AG08396 (cell line): ENCODE results near the gene DKKL1.
A peak's percentile ranks its signal among the peaks of the same experiment; 100 is the strongest.

Experiments
- DNase-seq: peaks from one replicate; pipeline ENCODE4 v3.0.0; 2012; ENCODE audit warnings: low spot score, mixed read lengths

DKKL1 gene

DNA sequence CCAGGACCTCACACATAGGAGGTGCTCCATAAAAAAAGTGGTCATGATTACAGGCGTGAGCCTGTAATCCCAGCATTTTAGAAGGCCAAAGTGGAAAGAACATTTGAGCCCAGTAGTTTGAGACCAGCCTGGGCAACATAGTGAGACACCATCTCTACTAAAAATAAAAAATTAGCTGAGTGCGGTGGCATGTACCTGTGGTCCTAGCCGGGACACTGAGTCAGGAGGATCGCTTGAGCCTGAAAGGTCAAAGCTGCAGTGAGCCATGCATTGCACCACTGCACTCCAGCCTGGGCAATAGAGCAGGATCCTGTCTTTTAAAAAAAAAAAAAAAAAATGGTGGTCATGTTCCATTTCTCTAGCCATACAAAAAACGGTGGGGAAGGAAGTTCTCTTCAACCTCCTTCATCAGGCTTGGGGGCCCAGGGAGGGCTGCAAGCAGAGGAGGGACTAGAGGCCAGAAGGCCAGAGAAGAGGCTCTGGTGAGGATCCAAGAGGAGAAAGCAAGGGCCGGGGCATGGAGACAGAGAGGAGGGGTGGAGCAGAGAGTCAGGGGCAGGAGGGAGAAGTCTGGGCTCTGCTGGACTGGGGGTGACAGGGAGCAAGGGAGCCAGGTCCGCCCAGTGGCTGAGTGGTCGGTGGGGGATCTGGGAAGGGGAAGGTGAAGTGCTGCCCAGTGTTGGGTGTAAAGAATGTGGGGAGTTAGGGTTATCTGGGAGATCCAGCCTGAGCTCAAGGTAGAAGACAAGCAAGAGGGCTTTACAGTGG, 33.2 kb downstream of the DKKL1 start:
- no peak for DNase-seq

DNA sequence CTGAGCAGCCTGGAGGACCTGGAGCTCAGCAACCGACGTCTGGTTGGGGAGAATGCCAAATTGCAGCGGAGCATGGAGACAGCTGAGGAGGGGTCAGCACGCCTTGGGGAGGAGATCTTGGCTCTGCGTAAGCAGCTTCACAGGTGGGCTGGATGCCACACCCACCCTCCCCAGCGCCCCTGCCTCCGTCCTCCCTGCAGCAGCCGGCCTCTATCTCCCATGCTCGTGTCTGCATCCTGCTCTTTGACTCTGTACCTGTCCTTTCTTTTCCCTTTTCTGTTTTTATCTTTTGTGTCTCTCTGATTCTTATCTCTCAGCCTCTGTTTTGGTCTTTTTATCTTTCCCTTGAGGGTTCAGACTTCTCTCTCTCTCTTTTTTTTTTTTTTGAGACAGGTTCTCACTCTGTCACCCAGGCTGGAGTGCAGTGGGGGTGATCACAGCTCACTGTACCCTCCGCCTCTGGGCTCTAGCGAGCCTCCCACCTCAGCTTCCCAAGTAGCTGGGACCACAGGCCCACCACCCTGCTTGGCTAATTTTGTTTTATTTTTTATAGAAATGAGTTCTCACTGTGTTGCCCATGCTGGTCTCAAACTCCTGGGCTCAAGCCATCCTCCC, 34.4 kb downstream of the DKKL1 start:
- no peak for DNase-seq

DNA sequence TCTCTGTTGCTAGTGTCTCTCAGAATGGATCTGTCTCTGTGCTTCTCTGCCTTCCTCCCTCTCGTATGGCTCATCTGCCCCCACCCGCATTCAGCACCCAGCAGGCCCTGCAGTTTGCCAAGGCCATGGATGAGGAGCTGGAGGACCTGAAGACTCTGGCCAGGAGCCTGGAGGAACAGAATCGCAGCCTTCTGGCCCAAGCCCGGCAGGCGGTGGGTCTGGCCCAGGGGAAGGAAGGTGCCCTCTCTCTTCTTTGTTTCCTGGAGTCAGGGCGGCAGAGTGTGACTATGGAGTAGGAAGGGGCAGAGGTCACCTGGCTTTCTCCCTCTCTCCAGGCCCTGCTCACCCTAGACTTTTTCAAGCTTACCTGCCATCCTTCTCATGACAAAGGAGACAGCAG, 35.3 kb downstream of the DKKL1 start:
- no peak for DNase-seq

DNA sequence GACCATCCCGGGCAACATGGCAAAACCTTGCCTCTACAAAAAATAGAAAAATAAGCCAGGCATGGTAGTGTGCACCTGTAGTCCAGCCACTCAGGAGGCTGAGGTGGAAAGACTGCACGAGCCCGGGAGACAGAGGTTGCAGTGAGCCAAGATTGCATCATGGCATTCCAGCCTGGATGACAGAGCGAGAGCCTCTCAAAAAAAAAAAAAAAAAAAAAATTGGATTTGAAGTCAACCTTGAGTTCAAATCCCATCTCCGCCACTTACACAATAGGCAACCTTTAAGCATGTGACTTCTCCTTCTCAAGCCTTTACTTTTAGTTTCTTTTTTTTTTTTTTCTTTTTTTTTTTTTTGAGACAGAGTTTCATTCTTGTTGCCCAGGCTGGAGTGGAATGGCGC, 36.4 kb downstream of the DKKL1 start:
- no peak for DNase-seq

DNA sequence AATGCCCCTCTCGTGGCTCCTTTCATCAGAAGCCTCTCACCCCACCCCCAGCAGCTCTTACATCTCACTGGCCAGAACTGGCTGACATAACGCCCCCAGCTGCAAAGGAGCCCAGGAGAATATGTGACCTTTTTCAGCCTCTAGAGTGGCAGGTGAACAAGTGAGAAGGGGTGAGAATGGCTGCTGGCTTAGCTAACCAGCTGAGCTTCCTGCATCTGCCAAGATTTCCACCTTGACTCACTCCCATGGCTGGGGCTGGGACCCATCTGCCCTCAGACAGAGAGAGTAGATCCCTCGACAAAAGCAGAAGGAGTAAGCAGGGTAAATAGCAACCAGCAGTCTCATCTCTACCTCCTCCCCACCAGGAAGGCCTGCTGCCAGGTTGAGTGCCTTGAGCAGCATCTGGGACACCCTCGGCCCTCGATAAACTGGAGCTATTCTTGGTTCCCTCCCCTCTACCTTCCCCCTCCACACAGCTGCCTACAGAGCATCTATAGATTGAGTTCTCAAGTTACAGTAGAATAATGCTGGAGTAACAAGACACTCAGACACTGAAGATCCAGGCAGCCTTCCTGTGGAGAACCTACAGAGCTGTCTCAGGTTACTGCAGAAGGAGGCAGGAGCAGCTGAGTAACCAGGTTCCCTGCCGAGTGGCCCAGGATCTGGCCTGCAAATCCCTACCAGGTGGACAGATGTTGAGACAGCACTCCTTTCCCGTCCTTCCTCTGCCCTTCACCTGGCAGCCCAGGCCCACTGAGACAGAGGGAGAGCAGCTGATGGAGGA, 39.9 kb downstream of the DKKL1 start:
- no peak for DNase-seq

DNA sequence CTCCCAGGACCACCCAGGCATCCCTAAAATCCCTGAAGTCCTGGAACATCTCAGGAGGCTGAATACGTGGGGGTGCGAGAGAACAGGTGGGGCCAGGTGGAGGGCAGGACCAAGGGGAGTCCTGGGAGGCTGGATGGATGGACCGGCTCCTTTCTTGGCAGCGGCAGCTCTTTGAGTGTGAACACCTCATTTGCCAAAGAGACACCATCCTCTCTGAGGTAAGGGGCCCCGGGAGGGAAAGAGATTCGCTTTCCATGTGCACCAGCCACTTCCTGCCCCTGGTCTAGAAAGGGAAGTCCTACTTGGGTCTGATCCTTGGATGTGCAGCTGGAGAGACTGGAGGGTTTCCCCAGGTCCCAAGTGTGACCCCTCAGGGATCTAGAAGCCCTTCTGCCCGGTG, 43.4 kb downstream of the DKKL1 start:
- no peak for DNase-seq

DNA sequence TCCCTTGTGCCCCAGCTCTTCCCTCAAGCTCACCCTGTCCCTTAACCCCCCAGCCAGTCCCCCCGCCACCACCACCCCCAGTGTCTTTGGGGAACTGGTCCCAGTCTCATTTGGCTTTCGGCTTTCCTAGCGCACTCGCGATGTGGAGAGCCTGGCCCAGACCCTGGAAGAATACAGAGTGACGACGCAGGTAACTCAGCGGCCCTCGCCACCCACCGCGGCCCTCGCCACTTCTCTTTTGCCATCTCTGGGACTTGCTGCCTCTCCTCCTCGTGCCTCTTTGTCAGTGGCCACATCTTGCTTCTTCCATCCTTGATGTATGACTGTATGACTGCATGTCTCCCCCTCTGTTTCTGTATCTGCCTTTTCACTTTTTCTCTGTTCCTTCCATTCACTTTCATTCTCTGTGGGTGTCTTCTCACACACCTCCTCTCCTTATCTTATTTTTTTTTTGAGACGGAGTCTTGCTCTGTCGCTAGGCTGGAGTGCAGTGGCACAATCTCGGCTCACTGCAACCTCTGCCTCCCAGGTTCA, 43.9 kb downstream of the DKKL1 start:
- no peak for DNase-seq

DNA sequence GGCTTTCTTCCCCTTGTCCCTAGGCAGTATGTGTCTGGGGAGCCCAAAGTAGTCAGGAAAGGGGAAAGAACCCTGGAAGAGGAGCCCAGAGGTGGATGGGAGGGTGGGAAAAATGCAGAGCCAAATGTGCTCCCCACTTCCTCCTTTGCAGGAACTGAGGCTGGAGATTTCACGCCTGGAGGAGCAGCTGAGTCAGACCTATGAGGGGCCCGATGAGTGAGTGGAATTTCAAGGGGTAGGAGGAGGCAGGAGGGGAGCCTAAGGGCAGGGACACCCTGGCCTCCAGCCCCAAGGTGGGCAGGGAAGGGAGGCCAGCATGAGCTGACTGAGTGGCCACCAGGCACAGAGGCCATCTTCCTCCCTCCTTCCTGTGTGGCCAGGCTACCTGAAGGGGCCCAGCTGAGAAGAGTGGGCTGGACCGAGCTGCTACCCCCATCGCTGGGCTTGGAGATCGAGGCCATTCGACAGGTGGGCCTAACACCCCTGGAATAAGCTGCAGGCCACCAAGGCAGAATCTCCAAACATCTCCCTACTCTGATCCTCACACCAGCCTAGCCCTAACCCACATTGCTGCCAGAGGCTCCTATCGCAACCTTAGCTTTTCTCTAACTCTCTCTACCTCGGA, 45.3 kb downstream of the DKKL1 start:
- DNase-seq, result no peak

DNA sequence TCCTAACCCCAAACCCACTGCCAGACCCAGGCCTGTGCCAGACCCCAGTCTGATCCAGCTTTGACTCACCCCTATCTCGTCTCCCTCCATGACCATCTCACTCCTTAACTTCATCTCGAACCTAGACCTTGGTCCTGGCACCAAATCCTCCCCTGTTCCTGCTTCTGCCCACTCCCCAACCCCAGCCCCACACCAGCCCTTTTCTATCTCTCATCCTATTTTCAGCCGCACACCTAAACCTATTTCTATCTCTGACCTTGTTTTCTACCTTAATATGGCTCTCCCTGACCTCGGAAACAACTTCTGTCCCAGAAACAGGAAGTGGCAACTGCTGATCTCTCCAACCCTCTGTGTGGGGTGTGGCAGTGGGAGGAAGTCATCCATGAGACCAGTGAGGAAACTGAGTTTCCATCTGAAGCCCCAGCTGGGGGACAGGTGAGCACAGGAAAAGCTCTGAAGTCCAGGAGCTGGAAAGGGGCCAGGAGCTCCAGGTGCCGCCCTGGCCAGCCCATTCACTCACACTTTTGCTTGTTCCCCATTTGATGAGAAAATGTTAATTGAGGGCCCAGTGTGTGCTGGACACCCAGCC, 45.9 kb downstream of the DKKL1 start:
- no peak for DNase-seq

DNA sequence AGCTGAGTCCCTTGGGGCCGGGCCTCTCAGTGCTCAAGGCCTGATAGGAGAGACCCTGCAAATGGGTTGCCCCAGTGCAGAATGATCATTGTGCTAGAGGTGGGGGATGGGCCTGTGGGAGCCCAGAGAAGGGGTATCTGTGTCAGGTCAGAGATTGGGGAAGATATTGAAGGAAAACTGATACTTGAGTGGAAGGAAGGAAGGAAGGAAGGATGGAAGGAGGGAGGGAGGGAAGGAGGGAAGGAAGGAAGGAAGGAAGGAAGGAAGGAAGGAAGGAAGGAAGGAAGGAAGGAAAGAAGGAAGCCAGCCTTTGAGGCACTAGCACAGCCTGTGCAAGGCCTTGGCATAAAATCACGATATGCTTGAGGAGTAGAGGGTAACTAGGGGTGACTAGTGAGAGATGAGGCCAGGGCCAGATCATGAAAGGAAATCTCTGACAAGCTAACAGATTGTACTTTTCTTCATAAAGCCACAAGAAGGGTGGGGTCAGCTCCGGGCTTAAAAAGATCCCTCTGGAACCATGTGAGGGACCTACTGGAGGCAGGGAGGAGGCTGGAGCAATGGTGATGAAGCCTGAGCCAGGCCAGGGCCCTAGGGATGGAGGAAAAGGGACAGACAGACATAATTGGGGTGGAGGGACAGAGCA, 48.1 kb downstream of the DKKL1 start:
- no peak for DNase-seq

DNA sequence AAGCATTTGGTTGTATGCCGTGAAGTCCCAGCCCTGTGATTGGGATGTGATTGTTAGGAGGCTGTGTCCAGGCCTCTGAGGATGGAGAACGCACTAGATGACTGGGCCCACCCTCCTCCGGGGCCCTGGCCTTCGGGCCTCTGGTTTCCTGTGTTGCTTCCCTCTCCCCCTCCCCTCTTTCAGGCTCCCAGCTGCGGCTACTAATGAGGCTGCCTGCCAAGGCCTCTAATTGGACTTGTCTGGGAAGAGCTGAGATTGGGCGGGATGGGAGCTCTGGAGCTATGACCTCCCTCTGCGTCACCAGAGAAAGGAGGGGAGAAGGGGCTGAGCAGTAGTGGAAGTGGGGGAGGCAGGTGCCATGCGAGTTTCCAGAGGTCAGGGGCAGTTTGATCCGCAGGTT, 49.7 kb downstream of the DKKL1 start:
- no peak for DNase-seq

DNA sequence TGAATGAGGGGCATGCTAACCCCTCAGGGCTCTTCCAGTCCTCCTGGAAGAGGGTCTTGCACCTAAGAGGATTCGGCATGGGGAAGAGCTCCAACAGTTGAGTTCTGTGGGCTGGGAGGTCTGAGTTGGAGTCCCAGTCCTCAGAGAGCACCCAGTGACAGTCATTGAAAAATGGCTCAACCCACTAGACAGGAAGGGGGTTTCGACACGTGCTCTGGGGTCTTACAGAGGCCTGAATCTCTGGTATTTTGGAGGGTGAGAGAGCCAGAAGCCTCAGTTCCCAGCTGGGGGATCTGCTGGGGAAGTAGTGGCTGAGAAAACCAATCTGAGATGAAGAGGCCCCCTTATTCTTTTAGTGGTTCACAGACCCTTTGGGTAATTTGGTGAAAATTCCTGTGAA, 50.6 kb downstream of the DKKL1 start:
- DNase-seq, result no peak

DNA sequence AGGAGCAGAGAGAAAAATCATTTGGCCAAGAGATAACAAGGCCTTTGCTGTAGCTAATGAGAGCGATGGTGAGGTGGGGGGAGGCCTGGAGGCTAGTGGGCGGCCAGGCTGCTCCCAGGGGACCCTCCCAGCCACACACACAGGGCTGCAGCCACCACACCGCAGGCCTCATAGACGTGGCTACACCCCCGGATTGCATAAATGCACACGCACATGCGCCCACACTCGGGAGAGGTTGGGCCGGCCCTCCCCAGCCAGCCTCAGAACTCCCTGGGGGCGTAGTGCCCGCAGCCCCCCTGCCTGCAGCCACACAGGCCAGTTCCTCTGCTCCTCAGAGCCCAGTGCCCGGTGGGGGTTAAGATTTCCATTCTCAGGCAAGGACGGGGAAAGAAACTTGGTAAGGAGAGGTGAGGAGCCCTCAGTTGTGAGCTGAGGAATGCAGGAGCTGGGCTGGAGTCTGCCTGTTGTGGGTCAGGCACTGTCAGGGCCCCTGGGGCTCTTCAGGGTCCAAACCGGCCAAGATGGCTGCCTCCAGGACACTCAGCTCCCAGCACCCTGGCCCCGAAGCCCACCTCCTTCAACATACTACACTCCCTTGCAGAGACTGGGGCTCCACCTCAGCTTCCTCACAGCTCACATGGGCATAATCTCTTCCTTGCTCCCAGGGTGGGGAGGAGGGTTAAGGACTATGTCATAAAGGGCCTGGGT, 51.6 kb downstream of the DKKL1 start:
- DNase-seq, result no peak

DNA sequence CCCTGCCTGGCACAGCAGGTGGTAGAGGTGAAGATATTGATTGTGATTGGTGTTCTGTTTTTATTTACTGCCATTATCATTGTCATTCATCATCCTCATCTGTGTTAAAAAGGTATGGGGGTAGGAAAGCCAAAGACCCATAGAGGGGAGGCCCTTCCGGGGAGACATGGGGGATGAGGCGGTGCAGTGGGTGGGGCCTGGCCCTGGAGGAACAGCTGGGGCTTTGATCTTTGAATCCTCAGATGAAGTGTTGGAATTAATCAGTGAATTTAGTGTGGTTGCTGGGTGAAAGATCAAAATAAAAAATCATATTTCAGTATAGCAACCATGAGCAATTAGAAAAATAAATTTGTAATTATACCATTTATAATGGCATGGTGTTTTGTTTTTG, 52.1 kb downstream of the DKKL1 start:
- no peak for DNase-seq

DNA sequence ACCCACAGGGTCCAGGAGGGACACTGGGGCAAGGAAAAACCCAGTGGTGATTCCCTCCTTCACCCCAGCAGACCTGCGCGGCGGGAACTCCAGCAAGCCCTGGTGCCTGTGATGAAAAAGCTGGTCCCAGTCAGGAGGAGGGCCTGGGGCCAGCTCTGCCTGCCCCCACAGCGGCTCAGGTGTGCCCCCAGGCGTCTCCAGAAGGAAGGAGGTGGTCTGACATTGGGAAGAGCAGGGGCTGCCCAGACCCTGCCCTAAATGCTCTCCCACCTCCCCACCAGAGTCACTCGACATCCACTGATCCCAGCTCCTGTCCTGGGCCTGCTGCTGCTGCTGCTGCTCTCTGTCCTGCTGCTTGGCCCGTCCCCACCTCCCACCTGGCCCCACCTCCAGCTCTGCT, 53.4 kb downstream of the DKKL1 start:
- DNase-seq, result no peak

DNA sequence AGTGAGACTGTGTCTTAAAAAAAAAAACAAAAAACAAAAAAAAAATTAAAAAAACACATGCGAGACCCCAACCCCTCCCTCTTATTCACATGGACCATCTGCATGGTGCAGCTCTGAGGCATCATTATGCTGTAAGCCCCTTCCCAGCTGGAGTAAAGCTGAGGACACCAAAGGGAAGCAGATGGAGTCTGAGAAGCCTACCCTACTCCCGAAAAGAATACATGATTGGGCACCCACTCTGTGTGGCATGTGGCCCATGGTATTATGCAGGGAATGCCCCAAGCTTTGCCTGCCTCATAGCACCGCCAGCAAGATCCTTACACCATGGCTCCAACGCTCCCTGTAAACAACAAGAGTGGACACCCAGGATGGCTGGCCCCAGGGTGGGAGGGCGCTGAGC, 54.8 kb downstream of the DKKL1 start:
- DNase-seq, result no peak

DNA sequence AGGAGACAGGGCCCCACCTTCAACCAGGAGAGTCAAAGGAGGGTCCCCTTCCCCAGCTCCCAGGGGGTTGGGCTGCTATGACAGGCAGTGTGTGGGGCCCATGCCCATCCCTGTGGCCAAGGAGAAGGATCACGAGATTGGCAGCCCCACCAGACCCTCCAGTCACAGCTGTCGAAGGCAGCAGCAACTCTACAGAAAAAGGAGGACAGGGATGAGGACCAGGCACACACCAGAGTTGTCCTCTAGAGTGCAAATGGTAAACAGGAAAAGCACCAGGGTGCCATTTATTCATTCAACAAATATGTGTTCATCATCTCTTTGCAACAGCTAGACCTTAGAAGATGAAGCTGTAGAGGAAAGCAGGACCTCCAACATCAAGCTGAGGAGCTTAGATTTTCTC, 55.5 kb downstream of the DKKL1 start:
- no peak for DNase-seq

DNA sequence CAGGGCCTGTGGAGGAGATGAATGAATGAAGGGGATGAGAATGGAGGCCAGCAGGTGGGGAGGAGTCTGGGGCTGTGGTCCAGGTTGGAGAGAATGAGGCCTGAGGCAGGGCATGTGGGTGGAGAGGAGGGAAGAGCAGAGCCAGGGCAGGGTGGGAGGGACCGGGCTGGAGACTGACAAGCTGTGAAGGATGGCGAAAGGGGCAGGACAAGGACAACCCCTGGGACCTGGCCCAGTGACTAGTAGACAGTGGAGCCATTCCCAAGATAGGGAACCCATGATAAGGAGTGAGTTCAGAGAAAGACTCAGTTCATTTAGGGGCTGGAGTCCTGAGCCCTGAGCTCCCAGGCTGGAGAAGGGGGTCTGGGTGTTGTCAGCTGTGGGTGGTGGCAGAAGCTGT, 56.5 kb downstream of the DKKL1 start:
- DNase-seq, result no peak

DNA sequence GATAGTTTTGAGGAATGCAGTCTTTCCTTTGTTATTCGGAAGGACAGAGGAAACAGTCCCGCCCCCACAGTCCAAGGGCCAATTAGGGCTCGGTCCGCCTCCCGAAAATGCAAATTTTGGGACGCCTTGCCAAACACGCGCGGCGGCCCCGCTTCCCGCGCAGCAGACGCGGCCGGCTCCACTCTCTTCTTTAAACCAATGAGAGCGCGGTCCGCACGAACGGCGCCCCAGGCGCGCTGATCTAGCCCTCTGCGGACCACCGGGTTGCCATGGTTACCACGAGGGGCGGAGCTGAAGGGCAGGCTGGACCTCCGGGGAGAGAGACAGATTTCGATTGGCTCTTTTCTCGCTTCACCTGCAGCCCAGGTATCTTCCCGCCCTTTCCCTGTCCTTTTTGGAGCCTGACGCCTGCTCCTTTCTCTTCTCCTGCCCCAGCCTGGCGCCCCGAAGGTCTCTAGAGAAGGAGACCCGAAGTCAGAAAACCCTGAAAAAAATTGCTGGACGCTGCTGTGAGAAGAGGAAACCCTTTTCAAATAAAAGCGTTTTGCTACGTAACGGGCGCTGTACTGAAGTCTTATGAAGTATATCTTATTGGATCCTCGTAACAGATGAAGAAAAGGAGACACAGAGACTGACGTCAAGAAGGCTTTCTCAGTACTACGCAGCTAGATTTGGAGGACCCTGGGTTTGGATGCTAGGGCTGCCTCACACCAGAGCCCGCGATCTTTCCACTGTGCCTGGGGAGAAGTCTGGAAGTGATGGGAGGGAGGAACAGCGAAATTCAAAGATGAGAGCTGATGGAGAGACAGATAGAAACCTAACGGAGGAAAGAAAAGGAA, 57.6 kb downstream of the DKKL1 start:
- DNase-seq, result peak; percentile 87

DNA sequence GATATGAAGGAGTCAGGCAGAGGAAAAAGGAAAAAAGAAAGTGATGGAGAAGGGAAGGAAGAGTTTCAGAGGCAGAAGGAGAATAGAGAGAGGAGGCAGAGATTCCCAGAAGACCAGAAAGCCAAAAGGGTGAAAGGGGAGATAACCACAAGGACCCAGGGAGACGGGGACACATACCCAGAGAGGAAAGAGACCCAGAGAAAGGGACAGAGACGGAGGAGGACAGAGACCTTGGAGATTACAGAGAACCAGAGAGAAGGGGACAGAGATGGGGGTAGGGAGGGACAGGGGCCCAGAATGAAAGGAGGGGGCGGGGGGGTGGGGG, 58.2 kb downstream of the DKKL1 start:
- no peak for DNase-seq
